Neuronal stem cell (in vitro differentiated cells): ENCODE measurements around the gene CFAP221.

ENCODE experiments used
- DNase-seq: peaks from one replicate; pipeline ENCODE4 v3.0.0-alpha.2; 2013; ENCODE audit warnings: low spot score
- H2AFZ ChIP-seq: one replicate; pipeline ENCODE4 v1.6.1; 2013; ENCODE audit warnings: mild to moderate bottlenecking, low read length, inconsistent platforms
- H2AK5ac ChIP-seq: 2 replicates; pipeline ENCODE4 v1.6.1; 2013; ENCODE audit warnings: low read depth, mild to moderate bottlenecking, inconsistent platforms, low read length, moderate library complexity, mixed read lengths
- H2BK120ac ChIP-seq: 2 replicates; pipeline ENCODE4 v1.6.1; 2013; ENCODE audit warnings: low read depth, mild to moderate bottlenecking, inconsistent platforms, low read length, moderate library complexity, mixed read lengths
- H2BK12ac ChIP-seq: one replicate; pipeline ENCODE4 v1.6.1; 2013; ENCODE audit warnings: low read length, inconsistent platforms
- H2BK15ac ChIP-seq: 2 replicates; pipeline ENCODE4 v1.6.1; 2013; ENCODE audit warnings: mild to moderate bottlenecking, low read length, inconsistent platforms, mixed read lengths
- H2BK5ac ChIP-seq: one replicate; pipeline ENCODE4 v1.6.1; 2013; ENCODE audit warnings: inconsistent platforms, mild to moderate bottlenecking, low read length, moderate library complexity
- H3K14ac ChIP-seq: one replicate; pipeline ENCODE4 v1.6.1; 2013; ENCODE audit warnings: low read length, inconsistent platforms
- H3K18ac ChIP-seq: 2 replicates; pipeline ENCODE4 v1.6.1; 2013; ENCODE audit warnings: low read length, inconsistent platforms
- H3K23ac ChIP-seq: 2 replicates; pipeline ENCODE4 v1.6.1; 2013; ENCODE audit warnings: low read depth, mild to moderate bottlenecking, mixed read lengths, low read length, inconsistent platforms; ENCODE audit not compliant: poor library complexity
- H3K27ac ChIP-seq: replicated peaks from 3 replicates; pipeline ENCODE4 v1.5.1; 2013; ENCODE audit warnings: low read length, inconsistent platforms
- H3K27me3 ChIP-seq, 3 experiments: 2 replicates each; pipeline ENCODE4 v1.6.1; 2013; ENCODE audit warnings: low read length in 3 of 3, mild to moderate bottlenecking in 2 of 3, inconsistent platforms in 1 of 3, low read depth in 1 of 3, mixed read lengths in 1 of 3, moderate library complexity in 1 of 3; ENCODE audit not compliant: control insufficient read depth in 3 of 3, insufficient read depth in 3 of 3
- H3K36me3 ChIP-seq, 2 donors: replicated peaks in 1 of 2; 2 replicates each; pipeline ENCODE4 v1.6.1; 2013; ENCODE audit warnings: low read length in 2 of 2; ENCODE audit not compliant: control insufficient read depth in 2 of 2, insufficient read depth in 2 of 2
- H3K4ac ChIP-seq: 2 replicates; pipeline ENCODE4 v1.6.1; 2013; ENCODE audit warnings: inconsistent platforms, mild to moderate bottlenecking, low read length, moderate library complexity
- H3K4me1 ChIP-seq, 2 donors: 1 replicate in 1 of 2; 2 replicates in 1 of 2; pipeline ENCODE4 v1.6.1; 2013; ENCODE audit warnings: low read length in 2 of 2, low read depth in 1 of 2; ENCODE audit not compliant: control insufficient read depth in 2 of 2, insufficient read depth in 1 of 2
- H3K4me2 ChIP-seq: one replicate; pipeline ENCODE4 v1.6.1; 2013; ENCODE audit warnings: mild to moderate bottlenecking, low read length, inconsistent platforms; ENCODE audit not compliant: insufficient read depth, poor library complexity, severe bottlenecking
- H3K4me3 ChIP-seq, 2 donors: 2 replicates each; pipeline ENCODE4 v1.5.1; 2013; ENCODE audit warnings: low read length in 2 of 2, mild to moderate bottlenecking in 2 of 2, inconsistent platforms in 1 of 2, moderate library complexity in 1 of 2
- H3K79me1 ChIP-seq: one replicate; pipeline ENCODE4 v1.6.1; 2013; ENCODE audit warnings: low read depth, mild to moderate bottlenecking, inconsistent platforms, low read length, moderate library complexity
- H3K9ac ChIP-seq: one replicate; pipeline ENCODE4 v1.6.1; 2013; ENCODE audit warnings: mild to moderate bottlenecking, low read depth, low read length, inconsistent platforms; ENCODE audit not compliant: poor library complexity
- H3K9me3 ChIP-seq, 2 donors: replicated peaks in 1 of 2; 2 replicates each; pipeline versions ENCODE3 to v1.6.1; 2013; ENCODE audit warnings: low read length in 2 of 2, mild to moderate bottlenecking in 2 of 2, inconsistent platforms in 1 of 2, low read depth in 1 of 2, mixed read lengths in 1 of 2, moderate library complexity in 1 of 2; ENCODE audit not compliant: control insufficient read depth in 2 of 2, insufficient read depth in 1 of 2
- H4K8ac ChIP-seq: one replicate; pipeline ENCODE4 v1.6.1; 2013; ENCODE audit warnings: low read depth, mild to moderate bottlenecking, inconsistent platforms, low read length, moderate library complexity
- H4K91ac ChIP-seq: one replicate; pipeline ENCODE4 v1.6.1; 2013; ENCODE audit warnings: low read length, low read depth, mild to moderate bottlenecking, inconsistent platforms; ENCODE audit not compliant: poor library complexity
- WGBS, 2 donors: extraction: QIAGEN DNeasy Blood & Tissue Kit; methylation state at CpG; one replicate each; pipeline ENCODE4 v1.1.7; 2013; ENCODE audit warnings: missing lambda C conversion rate in 2 of 2, mixed read lengths in 1 of 2; ENCODE audit not compliant: insufficient read length in 2 of 2, insufficient replicate concordance in 1 of 2; ENCODE audit errors: extremely low coverage in 2 of 2; 5-methylcytosine and 5-hydroxymethylcytosine counted together

The CFAP221 gene

DNA sequence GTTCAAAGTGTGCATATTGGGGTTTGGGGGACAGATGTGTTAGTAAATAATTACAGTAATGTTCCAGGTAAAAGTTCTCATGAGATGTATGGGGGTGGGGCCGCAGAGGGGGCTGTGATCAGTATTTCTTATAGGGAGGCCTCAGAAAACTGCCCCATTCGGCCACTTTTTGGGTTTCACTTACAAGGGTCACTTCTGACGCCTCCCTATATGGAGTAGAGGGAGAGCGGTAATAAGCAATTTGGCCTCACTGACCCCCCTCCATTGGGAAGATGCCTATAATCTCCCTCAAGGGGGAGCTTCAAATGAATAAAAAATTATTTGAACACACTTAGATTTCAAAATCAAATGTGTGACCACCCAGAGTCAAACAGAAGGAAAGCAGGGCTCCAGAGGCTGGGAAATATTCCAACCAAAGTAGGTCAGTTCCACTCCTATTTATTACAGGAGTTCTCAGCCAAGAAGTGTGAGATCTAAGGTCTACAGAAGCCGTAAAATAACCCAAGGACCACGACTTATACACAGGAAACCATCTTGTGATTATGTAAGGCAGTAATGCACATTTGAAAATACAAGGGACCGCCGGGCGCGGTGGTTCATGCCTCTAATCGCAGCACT is 22.7 kb upstream of the CFAP221 start:
- Histone ChIP-seq H2BK15ac (no peak overlapping the region), H3K23ac (no peak overlapping the region), H2BK12ac (no peak overlapping the region), H3K4me2 (no peak overlapping the region), H3K27me3 (peaks cover 8 to 72% (median 36%) of the 10 kb centered on the region in 3 experiments), H3K9me3 (peaks cover 0 to 6% of the 10 kb centered on the region in 2 donors), H2AK5ac (no peak overlapping the region), H3K79me1 (no peaks in the 10 kb centered on the region), H3K9ac (no peak overlapping the region), H2BK120ac (no peak overlapping the region), H3K18ac (no peak overlapping the region), H3K4ac (no peak overlapping the region), H2AFZ (no peak overlapping the region), H2BK5ac (no peak overlapping the region), H3K4me3 (no peak overlapping the region), H3K4me1 (peaks cover 0 to 3% of the 10 kb centered on the region in 2 donors), H3K36me3 (no peaks in the 10 kb centered on the region), H4K91ac (no peak overlapping the region), H3K14ac (no peak overlapping the region), H4K8ac (no peak overlapping the region), H3K27ac (no peak overlapping the region)
- no CpG with 5 or more reads among the region's 11 CpGs for WGBS, 2 donors
- no peak for DNase-seq

DNA sequence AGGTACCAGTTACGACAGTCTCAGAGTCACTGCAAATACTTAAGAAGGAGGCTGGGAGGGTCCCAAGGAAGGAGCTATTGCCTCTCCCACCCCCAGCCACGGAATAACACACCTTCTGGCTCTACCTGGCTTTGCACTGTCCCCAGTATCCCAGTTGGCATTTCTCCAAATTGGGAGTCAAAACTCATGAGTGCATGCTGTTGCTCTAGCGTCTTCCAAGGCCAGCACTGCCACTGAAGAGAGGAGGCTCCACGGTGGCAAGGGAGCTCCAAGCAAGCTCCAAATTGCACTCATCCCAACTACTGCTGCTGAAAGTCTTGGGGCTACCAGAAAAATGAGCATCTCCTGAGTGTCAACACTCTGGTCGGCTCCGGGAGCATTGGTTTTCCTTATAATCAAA is 21.6 kb upstream of the CFAP221 start:
- WGBS, 2 donors: no CpG with 5 or more reads among the region's 6 CpGs
- Histone ChIP-seq H3K4me1 (peaks cover 0 to 3% of the 10 kb centered on the region in 2 donors), H4K91ac (no peak overlapping the region), H3K36me3 (no peaks in the 10 kb centered on the region), H3K27ac (no peak overlapping the region), H3K27me3 (peaks cover 8 to 83% (median 36%) of the 10 kb centered on the region in 3 experiments), H3K18ac (no peak overlapping the region), H3K4ac (no peak overlapping the region), H3K9ac (no peak overlapping the region), H3K14ac (no peak overlapping the region), H3K4me3 (no peak overlapping the region), H2BK5ac (no peak overlapping the region), H2AK5ac (no peak overlapping the region), H3K9me3 (peaks cover 0 to 6% of the 10 kb centered on the region in 2 donors), H2AFZ (no peak overlapping the region), H3K79me1 (no peaks in the 10 kb centered on the region), H3K4me2 (no peak overlapping the region), H2BK120ac (no peak overlapping the region), H3K23ac (no peak overlapping the region), H4K8ac (no peak overlapping the region), H2BK12ac (no peak overlapping the region), H2BK15ac (no peak overlapping the region)
- DNase-seq: no peak

DNA sequence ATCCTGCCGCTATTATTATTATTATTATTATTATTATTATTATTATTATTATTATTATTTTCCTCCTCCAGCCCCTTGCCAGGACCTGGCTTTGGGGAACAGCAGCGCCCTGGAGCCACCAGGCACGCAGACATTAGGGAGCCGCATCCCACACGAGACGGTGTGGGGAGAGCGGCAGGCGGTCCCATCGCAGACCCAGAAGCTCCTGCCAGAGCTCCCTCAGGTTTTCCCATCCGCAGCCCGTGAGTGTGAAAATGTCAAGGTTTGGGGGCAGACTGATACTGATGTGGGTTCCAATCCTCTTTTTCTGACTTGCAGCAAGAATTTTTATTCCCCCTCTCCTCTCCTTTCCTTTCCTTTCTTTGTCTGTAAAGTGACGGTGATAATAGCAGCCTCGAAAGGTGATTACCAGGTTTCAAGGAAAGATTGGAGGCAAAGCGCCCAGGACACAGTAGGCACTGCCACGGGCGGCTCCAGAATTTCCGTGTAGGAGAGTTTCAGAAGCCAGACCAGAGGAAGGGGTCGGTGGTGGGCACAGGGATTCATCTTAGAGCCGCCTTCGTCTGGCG is 20.8 kb upstream of the CFAP221 start:
- Histone ChIP-seq H3K79me1 (no peaks in the 10 kb centered on the region), H3K4ac (no peak overlapping the region), H3K14ac (no peak overlapping the region), H2BK5ac (no peak overlapping the region), H3K36me3 (no peaks in the 10 kb centered on the region), H3K9ac (no peak overlapping the region), H2BK120ac (no peak overlapping the region), H3K4me2 (peak overlapping the region; percentile 68), H2BK15ac (no peak overlapping the region), H2BK12ac (no peak overlapping the region), H3K27me3 (peaks cover 8 to 82% (median 36%) of the 10 kb centered on the region in 3 experiments), H3K23ac (no peak overlapping the region), H3K27ac (no peak overlapping the region), H4K91ac (no peak overlapping the region), H3K18ac (no peak overlapping the region), H2AFZ (peak overlapping the region; percentile 94), H3K9me3 (peaks cover 0 to 7% of the 10 kb centered on the region in 2 donors), H4K8ac (no peak overlapping the region), H2AK5ac (no peak overlapping the region), H3K4me1 (peaks cover 0 to 3% of the 10 kb centered on the region in 2 donors), H3K4me3 (peak overlapping the region; percentile 19 to 76)
- no CpG with 5 or more reads among the region's 21 CpGs for WGBS, 2 donors
- DNase-seq: no peak

DNA sequence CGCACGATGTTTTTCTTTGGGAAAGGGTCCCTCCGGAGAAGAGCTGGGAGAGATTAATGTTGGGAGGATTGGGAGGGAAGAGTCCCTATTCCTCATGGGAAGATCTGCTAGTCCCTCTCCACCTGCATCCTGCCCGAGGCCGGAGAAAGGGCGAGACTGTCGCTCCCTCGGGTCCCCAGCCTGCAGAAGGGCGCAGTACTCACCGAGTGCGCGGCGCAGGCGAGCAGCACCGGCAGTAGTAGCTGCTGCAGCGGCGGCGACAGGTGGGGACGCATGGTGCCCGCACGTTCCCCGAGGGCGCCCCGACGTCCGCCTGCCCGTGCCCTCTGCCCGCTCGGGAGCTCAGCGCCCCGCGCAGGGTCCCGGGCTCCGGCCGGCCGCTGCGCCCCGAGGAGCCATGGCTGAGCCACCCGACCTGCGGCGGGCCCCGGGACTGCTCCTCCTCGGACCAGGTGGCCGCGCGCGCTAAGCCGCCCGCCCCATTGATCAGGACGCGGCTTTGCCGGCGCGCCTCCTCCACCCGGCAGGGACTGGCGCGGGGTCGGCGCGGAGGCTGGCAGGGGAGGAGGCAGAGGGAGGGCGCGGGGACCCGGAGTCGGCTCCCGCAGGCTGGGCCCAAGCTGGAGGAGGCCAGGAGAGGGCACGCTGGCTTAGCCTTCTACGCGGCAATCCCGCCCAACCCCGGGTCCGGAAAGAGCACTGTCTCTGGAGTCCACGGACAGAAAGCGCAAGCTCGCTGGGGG is 20.1 kb upstream of the CFAP221 start, which contains the start of gene SCTR:
SCTR (minus strand) TSS at position 532 of the 743 bp plus-strand sequence; CDS start at position 275, 257 bp downstream.
- Histone ChIP-seq H3K79me1 (no peaks in the 10 kb centered on the region), H3K4me2 (peak within 1 kb of the TSS; percentile 68), H3K9me3 (peaks cover 0 to 9% of the 10 kb centered on the region in 2 donors), H3K4ac (no peak within 1 kb of the TSS), H3K9ac (no peak within 1 kb of the TSS), H3K36me3 (no peaks in the 10 kb centered on the region), H2BK120ac (no peak within 1 kb of the TSS), H2BK15ac (no peak within 1 kb of the TSS), H3K4me1 (peaks cover 0 to 3% of the 10 kb centered on the region in 2 donors), H2AK5ac (no peak within 1 kb of the TSS), H4K91ac (no peak within 1 kb of the TSS), H3K18ac (peak within 1 kb of the TSS; percentile 35), H3K4me3 (peak within 1 kb of the TSS; percentile 19 to 76), H2BK5ac (no peak within 1 kb of the TSS), H2BK12ac (no peak within 1 kb of the TSS), H3K27ac (no peak within 1 kb of the TSS), H3K14ac (no peak within 1 kb of the TSS), H4K8ac (no peak within 1 kb of the TSS), H3K27me3 (peaks cover 8 to 81% (median 36%) of the 10 kb centered on the region in 3 experiments), H2AFZ (peak within 1 kb of the TSS; percentile 94), H3K23ac (no peak within 1 kb of the TSS)
- peak; percentile 17 for DNase-seq
- no CpG with 5 or more reads among the region's 74 CpGs for WGBS, 2 donors
